Measurements from ENCODE around the gene PTPRG. TPM values are rescaled to one million over a fixed set of nuclear protein-coding genes. Genes with fewer than 3 reads are reported as not detected.

The PTPRG gene
- total and polyA plus RNA-seq, 2 experiments from 2014 or later: 24.4 to 131 TPM

DNA sequence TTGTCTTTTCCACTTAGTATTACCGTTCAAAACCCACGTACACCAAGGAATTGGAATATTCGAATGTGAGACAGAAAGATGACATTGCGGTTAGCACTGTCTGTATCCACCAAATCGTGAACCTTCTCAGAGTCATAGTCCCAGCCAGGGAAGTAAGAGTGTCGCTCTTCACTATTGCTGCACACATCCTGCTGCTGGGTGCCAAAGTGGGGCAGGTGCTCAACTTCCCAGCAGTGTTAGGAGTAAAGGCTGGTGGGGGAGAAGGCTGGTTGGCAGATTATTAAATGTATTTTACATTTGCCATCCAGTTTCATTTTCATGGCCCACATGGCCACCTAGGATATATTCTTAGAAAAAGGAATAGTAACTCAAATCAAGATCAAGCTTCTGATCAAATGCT is 65.1 kb downstream of the PTPRG start:
- H3K9me3 Mint-ChIP-seq: no peaks in the 10 kb centered on the region
- no peak for DNase-seq (ENCODE audit: low spot score)
- H3F3A ChIP-seq (replicated peaks; ENCODE audit: low read depth): no peaks in the 10 kb centered on the region
- no peak overlapping the region for H3K4me3 Mint-ChIP-seq
- H3K4me3 ChIP-seq: no peak overlapping the region
- no peaks in the 10 kb centered on the region for H3K9me2 ChIP-seq (ENCODE audit: insufficient read depth)
- no peaks in the 10 kb centered on the region for H3K36me3 ChIP-seq (ENCODE audit: insufficient read depth)
- H3K4me1 ChIP-seq (ENCODE audit: insufficient read depth): peaks cover 61% of the 10 kb centered on the region
- H3K4me1 Mint-ChIP-seq: peaks cover 69% of the 10 kb centered on the region
- no peak overlapping the region for H3K27ac ChIP-seq (ENCODE audit: low read depth)
- peaks cover 24% of the 10 kb centered on the region for H4K20me1 ChIP-seq (replicated peaks; ENCODE audit: insufficient read depth)
- H3K79me2 ChIP-seq (replicated peaks; ENCODE audit: insufficient read depth): peaks cover 100% of the 10 kb centered on the region
- TF ChIP-seq JUNB (IDR thresholded peaks at IDR 0.05; ENCODE audit: unreplicated experiment) (no peak), ZNF331 (CRISPR knock-in tag; IDR thresholded peaks at IDR 0.05; ENCODE audit: low read depth) (no peak), EZH2 (IDR thresholded peaks at IDR 0.05; ENCODE audit: low read depth, unreplicated experiment) (no peak), STAT1 (IDR thresholded peaks at IDR 0.05; ENCODE audit: unreplicated experiment) (no peak), ZNF114 (CRISPR knock-in tag; IDR thresholded peaks at IDR 0.05) (no peak)
- no peak overlapping the region for H2AFZ ChIP-seq
- no peaks in the 10 kb centered on the region for H3K27me3 Mint-ChIP-seq (ENCODE audit: insufficient read depth, low read depth, poor library complexity)
- ATAC-seq: no peak
- H3K27ac Mint-ChIP-seq: no peak overlapping the region
- H3K36me3 Mint-ChIP-seq (ENCODE audit: low read depth): peaks cover 22% of the 10 kb centered on the region
- H3K4me2 ChIP-seq: peak overlapping the region; percentile 34
- no peaks in the 10 kb centered on the region for H3K27me3 ChIP-seq (ENCODE audit: insufficient read depth)

DNA sequence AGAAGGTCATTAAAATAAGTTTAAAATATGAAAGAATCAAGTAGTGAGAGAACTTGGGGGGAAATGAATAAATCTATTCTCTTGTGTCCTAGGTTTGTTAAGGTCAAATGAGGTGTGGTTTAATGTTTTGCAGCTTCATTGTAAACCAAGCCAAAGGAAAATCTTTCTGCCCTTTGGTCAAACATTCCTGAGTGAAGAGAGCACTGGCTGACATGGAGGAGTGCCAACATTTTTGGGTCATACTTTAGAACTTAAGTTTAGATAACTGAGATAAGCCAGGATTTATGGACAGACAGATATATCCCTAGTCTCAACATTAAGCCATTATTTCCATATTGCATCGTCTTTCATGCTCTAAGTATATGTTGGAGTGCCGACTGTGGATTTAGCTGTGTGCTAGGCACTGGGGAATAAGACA is 66.4 kb downstream of the PTPRG start:
- Histone ChIP-seq H3K9me2 (ENCODE audit: insufficient read depth) (no peaks in the 10 kb centered on the region), H3K27ac (ENCODE audit: low read depth) (peak overlapping the region; percentile 5; the same call in 1 of the 2 replicates), H3K27me3 (ENCODE audit: insufficient read depth) (no peaks in the 10 kb centered on the region), H3K79me2 (replicated peaks; ENCODE audit: insufficient read depth) (peaks cover 100% of the 10 kb centered on the region), H3K4me1 (ENCODE audit: insufficient read depth) (peaks cover 55% of the 10 kb centered on the region), H3F3A (replicated peaks; ENCODE audit: low read depth) (no peaks in the 10 kb centered on the region), H3K4me2 (no peak overlapping the region), H3K4me3 (no peak overlapping the region), H3K36me3 (ENCODE audit: insufficient read depth) (no peaks in the 10 kb centered on the region), H4K20me1 (replicated peaks; ENCODE audit: insufficient read depth) (peaks cover 28% of the 10 kb centered on the region), H2AFZ (no peak overlapping the region)
- peaks cover 67% of the 10 kb centered on the region for H3K4me1 Mint-ChIP-seq
- H3K27ac Mint-ChIP-seq: no peak overlapping the region
- ATAC-seq (no peak), DNase-seq (ENCODE audit: low spot score) (no peak)
- H3K36me3 Mint-ChIP-seq (ENCODE audit: low read depth): peaks cover 30% of the 10 kb centered on the region
- peaks cover under 1% of the 10 kb centered on the region; the same call in 1 of the 3 replicates for H3K9me3 Mint-ChIP-seq
- peaks cover 3% of the 10 kb centered on the region for H3K27me3 Mint-ChIP-seq (ENCODE audit: insufficient read depth, low read depth, poor library complexity)
- no peak overlapping the region for H3K4me3 Mint-ChIP-seq
- TF ChIP-seq ZNF114 (CRISPR knock-in tag; IDR thresholded peaks at IDR 0.05): no peak
- no peak for TF ChIP-seq ZNF331 (CRISPR knock-in tag; IDR thresholded peaks at IDR 0.05; ENCODE audit: low read depth)
- no peak for TF ChIP-seq CREB1 (CRISPR knock-in tag; IDR thresholded peaks at IDR 0.05; ENCODE audit: low read depth)
- TF ChIP-seq NANOG (IDR thresholded peaks at IDR 0.05; ENCODE audit: borderline replicate concordance): no peak
- TF ChIP-seq, protein P1, sequence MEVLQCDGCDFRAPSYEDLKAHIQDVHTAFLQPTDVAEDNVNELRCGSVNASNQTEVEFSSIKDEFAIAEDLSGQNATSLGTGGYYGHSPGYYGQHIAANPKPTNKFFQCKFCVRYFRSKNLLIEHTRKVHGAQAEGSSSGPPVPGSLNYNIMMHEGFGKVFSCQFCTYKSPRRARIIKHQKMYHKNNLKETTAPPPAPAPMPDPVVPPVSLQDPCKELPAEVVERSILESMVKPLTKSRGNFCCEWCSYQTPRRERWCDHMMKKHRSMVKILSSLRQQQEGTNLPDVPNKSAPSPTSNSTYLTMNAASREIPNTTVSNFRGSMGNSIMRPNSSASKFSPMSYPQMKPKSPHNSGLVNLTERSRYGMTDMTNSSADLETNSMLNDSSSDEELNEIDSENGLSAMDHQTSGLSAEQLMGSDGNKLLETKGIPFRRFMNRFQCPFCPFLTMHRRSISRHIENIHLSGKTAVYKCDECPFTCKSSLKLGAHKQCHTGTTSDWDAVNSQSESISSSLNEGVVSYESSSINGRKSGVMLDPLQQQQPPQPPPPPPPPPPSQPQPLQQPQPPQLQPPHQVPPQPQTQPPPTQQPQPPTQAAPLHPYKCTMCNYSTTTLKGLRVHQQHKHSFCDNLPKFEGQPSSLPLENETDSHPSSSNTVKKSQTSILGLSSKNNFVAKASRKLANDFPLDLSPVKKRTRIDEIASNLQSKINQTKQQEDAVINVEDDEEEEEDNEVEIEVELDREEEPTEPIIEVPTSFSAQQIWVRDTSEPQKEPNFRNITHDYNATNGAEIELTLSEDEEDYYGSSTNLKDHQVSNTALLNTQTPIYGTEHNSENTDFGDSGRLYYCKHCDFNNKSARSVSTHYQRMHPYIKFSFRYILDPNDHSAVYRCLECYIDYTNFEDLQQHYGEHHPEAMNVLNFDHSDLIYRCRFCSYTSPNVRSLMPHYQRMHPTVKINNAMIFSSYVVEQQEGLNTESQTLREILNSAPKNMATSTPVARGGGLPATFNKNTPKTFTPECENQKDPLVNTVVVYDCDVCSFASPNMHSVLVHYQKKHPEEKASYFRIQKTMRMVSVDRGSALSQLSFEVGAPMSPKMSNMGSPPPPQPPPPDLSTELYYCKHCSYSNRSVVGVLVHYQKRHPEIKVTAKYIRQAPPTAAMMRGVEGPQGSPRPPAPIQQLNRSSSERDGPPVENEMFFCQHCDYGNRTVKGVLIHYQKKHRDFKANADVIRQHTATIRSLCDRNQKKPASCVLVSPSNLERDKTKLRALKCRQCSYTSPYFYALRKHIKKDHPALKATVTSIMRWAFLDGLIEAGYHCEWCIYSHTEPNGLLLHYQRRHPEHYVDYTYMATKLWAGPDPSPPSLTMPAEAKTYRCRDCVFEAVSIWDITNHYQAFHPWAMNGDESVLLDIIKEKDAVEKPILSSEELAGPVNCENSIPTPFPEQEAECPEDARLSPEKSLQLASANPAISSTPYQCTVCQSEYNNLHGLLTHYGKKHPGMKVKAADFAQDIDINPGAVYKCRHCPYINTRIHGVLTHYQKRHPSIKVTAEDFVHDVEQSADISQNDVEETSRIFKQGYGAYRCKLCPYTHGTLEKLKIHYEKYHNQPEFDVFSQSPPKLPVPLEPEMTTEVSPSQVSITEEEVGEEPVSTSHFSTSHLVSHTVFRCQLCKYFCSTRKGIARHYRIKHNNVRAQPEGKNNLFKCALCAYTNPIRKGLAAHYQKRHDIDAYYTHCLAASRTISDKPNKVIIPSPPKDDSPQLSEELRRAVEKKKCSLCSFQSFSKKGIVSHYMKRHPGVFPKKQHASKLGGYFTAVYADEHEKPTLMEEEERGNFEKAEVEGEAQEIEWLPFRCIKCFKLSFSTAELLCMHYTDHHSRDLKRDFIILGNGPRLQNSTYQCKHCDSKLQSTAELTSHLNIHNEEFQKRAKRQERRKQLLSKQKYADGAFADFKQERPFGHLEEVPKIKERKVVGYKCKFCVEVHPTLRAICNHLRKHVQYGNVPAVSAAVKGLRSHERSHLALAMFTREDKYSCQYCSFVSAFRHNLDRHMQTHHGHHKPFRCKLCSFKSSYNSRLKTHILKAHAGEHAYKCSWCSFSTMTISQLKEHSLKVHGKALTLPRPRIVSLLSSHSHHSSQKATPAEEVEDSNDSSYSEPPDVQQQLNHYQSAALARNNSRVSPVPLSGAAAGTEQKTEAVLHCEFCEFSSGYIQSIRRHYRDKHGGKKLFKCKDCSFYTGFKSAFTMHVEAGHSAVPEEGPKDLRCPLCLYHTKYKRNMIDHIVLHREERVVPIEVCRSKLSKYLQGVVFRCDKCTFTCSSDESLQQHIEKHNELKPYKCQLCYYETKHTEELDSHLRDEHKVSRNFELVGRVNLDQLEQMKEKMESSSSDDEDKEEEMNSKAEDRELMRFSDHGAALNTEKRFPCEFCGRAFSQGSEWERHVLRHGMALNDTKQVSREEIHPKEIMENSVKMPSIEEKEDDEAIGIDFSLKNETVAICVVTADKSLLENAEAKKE (CRISPR knock-in tag; IDR thresholded peaks at IDR 0.05): no peak
- no peak for TF ChIP-seq JUNB (IDR thresholded peaks at IDR 0.05; ENCODE audit: unreplicated experiment)
- TF ChIP-seq, protein P2, sequence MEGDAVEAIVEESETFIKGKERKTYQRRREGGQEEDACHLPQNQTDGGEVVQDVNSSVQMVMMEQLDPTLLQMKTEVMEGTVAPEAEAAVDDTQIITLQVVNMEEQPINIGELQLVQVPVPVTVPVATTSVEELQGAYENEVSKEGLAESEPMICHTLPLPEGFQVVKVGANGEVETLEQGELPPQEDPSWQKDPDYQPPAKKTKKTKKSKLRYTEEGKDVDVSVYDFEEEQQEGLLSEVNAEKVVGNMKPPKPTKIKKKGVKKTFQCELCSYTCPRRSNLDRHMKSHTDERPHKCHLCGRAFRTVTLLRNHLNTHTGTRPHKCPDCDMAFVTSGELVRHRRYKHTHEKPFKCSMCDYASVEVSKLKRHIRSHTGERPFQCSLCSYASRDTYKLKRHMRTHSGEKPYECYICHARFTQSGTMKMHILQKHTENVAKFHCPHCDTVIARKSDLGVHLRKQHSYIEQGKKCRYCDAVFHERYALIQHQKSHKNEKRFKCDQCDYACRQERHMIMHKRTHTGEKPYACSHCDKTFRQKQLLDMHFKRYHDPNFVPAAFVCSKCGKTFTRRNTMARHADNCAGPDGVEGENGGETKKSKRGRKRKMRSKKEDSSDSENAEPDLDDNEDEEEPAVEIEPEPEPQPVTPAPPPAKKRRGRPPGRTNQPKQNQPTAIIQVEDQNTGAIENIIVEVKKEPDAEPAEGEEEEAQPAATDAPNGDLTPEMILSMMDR (conservative IDR thresholded peaks at IDR 0.05; ENCODE audit: low read depth in 2 of 2): no peak
- TF ChIP-seq, protein P3, sequence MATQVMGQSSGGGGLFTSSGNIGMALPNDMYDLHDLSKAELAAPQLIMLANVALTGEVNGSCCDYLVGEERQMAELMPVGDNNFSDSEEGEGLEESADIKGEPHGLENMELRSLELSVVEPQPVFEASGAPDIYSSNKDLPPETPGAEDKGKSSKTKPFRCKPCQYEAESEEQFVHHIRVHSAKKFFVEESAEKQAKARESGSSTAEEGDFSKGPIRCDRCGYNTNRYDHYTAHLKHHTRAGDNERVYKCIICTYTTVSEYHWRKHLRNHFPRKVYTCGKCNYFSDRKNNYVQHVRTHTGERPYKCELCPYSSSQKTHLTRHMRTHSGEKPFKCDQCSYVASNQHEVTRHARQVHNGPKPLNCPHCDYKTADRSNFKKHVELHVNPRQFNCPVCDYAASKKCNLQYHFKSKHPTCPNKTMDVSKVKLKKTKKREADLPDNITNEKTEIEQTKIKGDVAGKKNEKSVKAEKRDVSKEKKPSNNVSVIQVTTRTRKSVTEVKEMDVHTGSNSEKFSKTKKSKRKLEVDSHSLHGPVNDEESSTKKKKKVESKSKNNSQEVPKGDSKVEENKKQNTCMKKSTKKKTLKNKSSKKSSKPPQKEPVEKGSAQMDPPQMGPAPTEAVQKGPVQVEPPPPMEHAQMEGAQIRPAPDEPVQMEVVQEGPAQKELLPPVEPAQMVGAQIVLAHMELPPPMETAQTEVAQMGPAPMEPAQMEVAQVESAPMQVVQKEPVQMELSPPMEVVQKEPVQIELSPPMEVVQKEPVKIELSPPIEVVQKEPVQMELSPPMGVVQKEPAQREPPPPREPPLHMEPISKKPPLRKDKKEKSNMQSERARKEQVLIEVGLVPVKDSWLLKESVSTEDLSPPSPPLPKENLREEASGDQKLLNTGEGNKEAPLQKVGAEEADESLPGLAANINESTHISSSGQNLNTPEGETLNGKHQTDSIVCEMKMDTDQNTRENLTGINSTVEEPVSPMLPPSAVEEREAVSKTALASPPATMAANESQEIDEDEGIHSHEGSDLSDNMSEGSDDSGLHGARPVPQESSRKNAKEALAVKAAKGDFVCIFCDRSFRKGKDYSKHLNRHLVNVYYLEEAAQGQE (IDR thresholded peaks at IDR 0.05; ENCODE audit: unreplicated experiment): no peak

All from GM23338 (cell line).